ENCODE results near the gene NAB1.

The NAB1 gene

DNA sequence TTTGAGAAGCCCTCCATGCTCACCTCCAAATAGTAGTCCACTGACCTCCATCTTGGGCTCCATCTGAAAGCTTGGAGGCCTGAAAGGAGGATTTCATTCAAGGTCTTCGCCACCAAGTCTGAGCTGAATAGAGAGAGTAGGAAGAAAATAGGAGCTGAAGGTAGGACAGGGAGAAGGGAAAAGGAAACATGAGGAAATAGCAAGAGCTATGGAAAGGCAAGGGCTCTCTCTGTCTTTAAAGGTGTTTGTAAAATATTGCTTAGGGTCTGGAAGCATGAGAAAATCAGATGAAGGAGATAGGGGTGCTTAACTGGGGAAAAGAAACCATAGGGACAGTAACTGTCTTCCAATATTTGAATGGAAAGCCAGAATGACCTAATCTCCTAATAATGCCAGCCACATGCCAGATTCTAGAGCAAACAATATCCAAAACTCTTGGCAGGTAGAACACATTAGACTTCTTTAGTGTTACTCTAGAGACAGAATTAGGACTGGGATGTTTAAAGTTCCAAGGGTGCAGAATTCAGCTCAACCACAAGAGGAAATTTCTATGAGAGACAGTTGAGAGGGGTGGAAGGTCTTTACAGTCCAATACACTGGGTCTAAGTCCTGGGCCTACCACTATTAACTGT, 67.4 kb downstream of the NAB1 start:
- peak; percentile 29 for DNase-seq

- DNase-seq: no peak
These were observed 68.4 kb downstream of the NAB1 start for GRCh38 chr2:190717306-190717705.

DNA sequence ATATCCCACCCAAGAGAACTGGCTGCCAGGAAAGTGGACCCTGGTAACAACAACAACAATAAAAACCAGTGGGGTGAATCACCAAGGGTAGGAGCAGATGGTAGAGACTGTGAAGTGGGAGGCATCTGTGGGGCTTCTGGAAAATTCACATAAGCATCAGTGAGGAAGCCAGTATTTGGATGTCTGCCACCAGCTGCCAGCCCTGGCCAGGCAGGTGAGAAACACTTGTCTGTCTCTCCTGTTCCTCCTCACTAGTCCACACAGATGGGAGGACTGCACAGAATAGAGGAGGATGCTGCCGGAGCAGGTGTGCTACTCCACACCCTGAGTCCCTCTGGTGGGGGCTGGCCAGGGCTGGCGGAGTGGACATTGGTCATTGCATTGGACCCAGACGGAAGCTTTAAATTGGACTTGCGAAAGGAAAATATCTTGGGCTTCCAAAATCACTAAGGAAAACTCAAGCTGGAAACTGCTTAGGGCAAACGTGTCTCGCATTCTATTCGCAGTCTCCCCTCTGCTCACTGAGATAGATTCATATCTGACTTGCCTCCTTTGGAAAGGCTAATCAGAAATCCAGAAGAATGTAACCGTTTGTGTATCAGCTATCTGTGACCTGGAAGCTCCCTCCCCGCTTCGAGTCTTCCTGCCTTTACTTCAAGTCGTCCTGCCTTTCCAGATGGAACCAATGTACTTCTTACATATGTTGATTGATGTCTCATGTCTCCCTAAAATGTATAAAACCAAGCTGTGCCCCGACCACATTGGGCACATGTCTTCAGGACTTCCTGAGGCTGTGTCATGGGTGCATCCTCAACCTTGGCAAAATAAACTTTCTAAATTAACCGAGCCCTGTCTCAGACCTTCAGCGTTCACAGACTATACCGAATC, 69.1 kb downstream of the NAB1 start:
- DNase-seq: no peak

- DNase-seq: peak; percentile 85
These were observed 70.0 kb downstream of the NAB1 start for GRCh38 chr2:190718652-190719526.

- no peak for DNase-seq
These were observed 71.4 kb downstream of the NAB1 start for GRCh38 chr2:190720276-190720675.

GRCh38 chr2:190720691-190721090, 71.8 kb downstream of the NAB1 start:
- DNase-seq: no peak

- no peak for DNase-seq
These were observed 73.3 kb downstream of the NAB1 start for GRCh38 chr2:190722061-190722759.

DNA sequence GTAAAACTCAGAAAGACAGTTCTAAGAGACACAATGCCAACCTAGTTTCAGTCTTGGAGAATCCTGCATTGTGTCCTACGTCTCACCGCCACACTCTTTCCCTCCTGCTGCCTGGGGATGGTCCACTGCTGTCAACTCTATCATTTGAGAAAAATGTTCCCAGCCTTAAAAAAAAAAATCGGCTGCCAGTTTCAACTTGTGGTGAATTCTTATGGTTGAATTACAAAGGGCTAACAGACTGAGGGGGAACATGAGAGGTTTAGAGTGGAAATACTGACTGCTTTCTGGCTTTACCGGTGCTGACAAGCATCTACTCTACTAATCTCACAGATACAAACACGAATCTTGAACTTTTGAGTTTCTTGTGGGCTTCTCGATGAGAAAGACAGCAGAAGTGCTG, 74.0 kb downstream of the NAB1 start:
- no peak for DNase-seq

DNA sequence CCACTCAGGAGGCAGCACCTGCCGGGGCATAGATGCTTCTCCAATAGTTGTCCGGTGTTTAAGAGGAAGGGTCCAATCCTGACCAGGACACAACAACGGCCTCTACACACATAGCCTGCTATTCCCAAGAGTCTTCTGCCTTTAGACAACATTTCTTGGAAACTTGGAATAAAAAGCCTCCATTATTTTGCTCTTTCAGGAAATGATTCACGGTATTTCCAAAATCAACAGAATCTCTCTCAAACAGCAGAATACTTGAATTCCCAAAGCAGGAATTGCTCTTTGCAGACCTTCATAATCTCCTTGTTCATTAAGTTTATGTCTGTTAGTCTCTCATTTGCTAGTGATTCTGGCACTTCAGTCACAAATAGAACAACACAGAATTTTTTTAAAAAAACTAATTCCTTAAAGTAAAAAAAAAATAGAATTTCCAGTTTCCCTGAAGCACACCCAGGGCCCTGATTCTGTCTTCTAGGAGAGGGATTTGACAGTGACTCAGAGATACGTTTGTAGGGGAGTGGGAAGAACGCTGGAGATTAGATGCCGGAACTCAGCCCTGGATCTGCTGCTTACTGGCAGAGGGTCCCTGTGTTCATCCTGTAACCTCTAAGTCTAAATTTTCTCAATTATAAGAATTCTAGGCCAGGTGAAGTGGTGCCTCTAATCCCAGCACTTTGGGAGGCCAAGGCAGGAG, 74.7 kb downstream of the NAB1 start:
- DNase-seq: no peak

DNA sequence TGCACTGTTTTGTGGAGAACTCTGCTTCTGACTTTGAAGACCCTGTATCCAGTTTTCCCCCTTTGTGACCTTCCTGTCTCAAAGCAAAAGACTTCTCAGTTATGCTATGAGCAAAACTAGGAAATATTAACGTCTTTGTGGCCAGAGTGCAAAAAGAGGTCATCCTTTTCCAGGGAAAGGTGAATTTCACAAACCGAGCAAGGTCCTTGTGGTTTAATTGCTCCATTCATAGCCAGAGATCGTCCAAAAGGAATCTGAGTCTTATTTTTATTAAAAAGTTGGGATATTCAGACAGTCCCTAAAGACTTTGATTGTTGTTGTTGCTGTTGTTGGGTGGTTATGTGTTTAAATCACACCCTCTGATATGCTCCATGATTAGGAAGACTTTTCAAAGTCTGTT, 77.4 kb downstream of the NAB1 start:
- DNase-seq: no peak

GRCh38 chr2:190736355-190736754, 87.5 kb downstream of the NAB1 start:
- DNase-seq: no peak

- no peak for DNase-seq
These were observed 91.6 kb downstream of the NAB1 start for GRCh38 chr2:190740449-190740848.

All from EL (cell line).